Activated CD8-positive, alpha-beta T cell treated with anti-CD3 and anti-CD28 coated beads, Interleukin-2, amount 10 ng/mL, durations not matched to agents 7 days and 5 days (primary cell): Measurements from ENCODE around the gene CNR2. TPM values are rescaled to one million over a fixed set of nuclear protein-coding genes. Genes with fewer than 3 reads are reported as not detected.
"Not testable (repeated sequence)": the region's sequence is repeated elsewhere in the genome, so short reads cannot be mapped to it uniquely, and the experiment has no call there.

Experiments used
- ATAC-seq: fragments of 150-1000 bp; cut with Tn5 transposase; one replicate; pipeline ENCODE4 v1.10.0; 2021; ENCODE audit warnings: moderate library complexity
- CTCF ChIA-PET: fragments of 350-600 bp; sonication (Branson Sonifier 250); formaldehyde crosslinking; loops from one replicate; lab custom pipeline; 2021; ENCODE audit warnings: antibody characterized with exemption; lab: Charles Lee
- POLR2A ChIA-PET: fragments of 350-600 bp; sonication (Branson Sonifier 250); formaldehyde crosslinking; loops from one replicate; lab custom pipeline; 2021; ENCODE audit warnings: antibody characterized with exemption; lab: Charles Lee
- DNase-seq: peaks from one replicate; pipeline ENCODE4 v3.0.0-alpha.2; 2020
- H3K27ac Mint-ChIP-seq: one replicate; pipeline ENCODE4 v1.8.0; 2021; ENCODE audit warnings: mild to moderate bottlenecking, mixed read lengths
- H3K27me3 Mint-ChIP-seq: one replicate; pipeline ENCODE4 v1.8.0; 2021; ENCODE audit warnings: low read depth, mixed read lengths
- H3K36me3 Mint-ChIP-seq: one replicate; pipeline ENCODE4 v1.8.0; 2021; ENCODE audit warnings: low read depth, mixed read lengths
- H3K4me1 Mint-ChIP-seq: one replicate; pipeline ENCODE4 v1.8.0; 2021; ENCODE audit warnings: low read depth, mixed read lengths
- H3K4me3 Mint-ChIP-seq: one replicate; pipeline ENCODE4 v1.8.0; 2021; ENCODE audit warnings: mild to moderate bottlenecking, mixed read lengths
- H3K9me3 Mint-ChIP-seq: one replicate; pipeline ENCODE4 v1.8.0; 2022; ENCODE audit warnings: mixed read lengths; ENCODE audit not compliant: insufficient read depth
- total RNA-seq, 2 experiments: library from RNA; stranded (reverse); gene quantifications; one replicate each; pipeline ENCODE4 v1.2.3, GENCODE V29; 2021

CNR2 gene
- total RNA-seq, 2 experiments from 2014 or later = 3.4 to 3.7 TPM

DNA sequence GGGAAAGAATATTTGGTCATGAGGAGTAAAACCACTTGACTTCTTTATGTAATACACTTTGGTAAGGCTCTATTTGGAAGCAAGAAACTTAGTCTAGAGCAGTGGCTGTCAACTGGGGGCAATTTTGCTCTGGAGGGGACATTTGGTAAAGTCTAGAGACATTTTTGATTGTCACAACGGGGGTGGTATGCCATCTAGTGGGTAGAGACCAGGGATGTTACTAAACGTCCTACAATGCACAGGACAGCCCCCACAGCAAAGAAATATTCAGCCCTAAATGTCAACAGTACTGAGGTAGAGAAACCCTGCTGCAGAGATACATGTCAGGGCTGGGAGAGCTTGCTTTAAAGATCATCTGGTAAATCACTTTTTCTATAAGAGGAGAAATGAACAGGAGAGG lies 58.6 kb downstream of the CNR2 start:
- Mint-ChIP-seq H3K36me3 (peaks cover 6% of the 10 kb centered on the region), H3K4me1 (no peaks in the 10 kb centered on the region), H3K27ac (no peak overlapping the region), H3K9me3 (no peaks in the 10 kb centered on the region), H3K4me3 (no peak overlapping the region), H3K27me3 (no peaks in the 10 kb centered on the region)
- CTCF ChIA-PET = interaction anchor here (0.7 to 3.2 kb wide), 9 partner anchors 10 to 82 kb away, joined by 3 to 25 read pairs (median 4); no protein-coding TSS in a partner anchor
- ATAC-seq (peak; percentile 36), DNase-seq (peak; percentile 28)
- POLR2A ChIA-PET = no interaction called here

DNA sequence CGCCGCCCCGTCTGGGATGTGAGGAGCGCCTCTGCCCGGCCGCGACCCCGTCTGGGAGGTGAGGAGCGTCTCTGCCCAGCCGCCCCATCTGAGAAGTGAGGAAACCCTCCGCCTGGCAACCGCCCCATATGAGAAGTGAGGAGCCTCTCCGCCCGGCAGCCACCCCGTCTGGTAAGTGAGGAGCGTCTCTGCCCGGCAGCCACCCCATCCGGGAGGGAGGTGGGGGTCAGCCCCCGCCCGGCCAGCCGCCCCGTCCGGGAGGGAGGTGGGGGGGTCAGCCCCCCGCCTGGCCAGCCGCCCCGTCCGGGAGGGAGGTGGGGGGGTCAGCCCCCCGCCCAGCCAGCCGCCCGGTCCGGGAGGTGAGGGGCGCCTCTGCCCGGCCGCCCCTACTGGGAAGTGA lies 60.0 kb downstream of the CNR2 start:
- H3K27ac Mint-ChIP-seq, CTCF ChIA-PET, H3K27me3 Mint-ChIP-seq, H3K4me3 Mint-ChIP-seq, DNase-seq, H3K9me3 Mint-ChIP-seq, ATAC-seq, H3K4me1 Mint-ChIP-seq, POLR2A ChIA-PET: not testable (repeated sequence)
- peaks cover 11% of the 10 kb centered on the region for H3K36me3 Mint-ChIP-seq

DNA sequence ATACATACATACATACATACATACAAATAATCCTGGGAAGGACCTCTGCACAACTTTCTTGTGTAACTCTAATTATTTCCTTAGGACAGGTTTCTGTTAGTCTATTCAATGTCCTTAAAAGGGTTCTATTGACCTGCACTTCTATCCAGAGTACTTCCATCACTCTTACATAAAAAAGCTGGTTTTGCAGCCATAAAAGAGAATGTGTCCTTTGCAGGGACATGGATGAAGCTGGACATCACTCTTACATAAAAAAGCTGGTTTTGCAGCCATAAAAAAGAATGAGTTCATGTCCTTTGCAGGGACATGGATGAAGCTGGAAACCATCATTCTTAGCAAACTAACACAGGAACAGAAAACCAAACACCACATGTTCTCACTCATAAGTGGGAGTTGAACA lies 61.8 kb downstream of the CNR2 start:
- H3K4me1 Mint-ChIP-seq, H3K9me3 Mint-ChIP-seq, CTCF ChIA-PET, DNase-seq, H3K27me3 Mint-ChIP-seq, ATAC-seq, H3K27ac Mint-ChIP-seq, H3K4me3 Mint-ChIP-seq, POLR2A ChIA-PET: not testable (repeated sequence)
- peaks cover 21% of the 10 kb centered on the region for H3K36me3 Mint-ChIP-seq

DNA sequence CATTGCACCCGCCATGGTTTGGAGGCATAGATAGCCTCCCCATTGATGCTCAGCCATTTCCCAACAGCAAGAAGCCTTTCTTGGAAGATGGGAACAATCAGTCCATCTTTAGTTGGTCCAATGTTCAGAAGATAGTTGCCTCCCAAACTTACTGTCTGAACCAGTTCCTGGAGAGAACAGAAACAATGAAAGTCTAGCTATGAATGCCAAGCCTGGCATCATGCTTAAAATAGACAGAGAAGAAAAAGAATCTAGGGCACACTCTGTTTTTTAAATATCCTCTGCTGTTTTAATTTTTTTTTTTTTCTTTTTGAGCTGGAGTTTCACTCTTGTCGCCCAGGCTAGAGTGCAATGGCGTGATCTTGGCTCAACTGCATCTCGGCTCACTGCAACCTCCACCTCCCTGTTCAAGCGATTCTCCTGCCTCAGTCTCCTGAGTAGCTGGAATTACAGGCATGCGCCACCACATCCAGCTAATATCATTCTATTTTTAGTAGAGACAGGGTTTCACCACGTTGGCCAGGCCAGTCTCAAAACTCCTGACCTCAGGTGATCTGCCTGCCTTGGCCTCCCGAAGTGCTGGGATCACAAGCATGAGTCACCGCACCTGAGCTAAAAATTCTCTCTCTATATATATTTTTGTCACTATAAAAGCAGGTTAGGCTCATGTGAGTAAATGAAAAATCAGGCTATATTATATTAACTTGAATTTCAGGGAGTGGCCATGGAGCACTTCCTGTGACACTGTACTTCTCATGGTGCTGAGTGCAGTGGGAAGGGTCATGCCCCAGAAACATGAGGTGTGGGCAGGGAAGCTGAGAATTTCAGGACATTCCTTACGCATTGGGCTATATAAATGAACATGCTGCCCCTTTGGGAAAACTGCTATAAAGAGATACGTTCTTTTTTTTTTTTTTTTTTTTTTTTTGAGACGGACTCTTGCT lies 64.2 kb downstream of the CNR2 start:
- ATAC-seq = no peak
- Mint-ChIP-seq H3K9me3 (no peaks in the 10 kb centered on the region), H3K27me3 (no peaks in the 10 kb centered on the region), H3K4me3 (no peak overlapping the region), H3K36me3 (peaks cover 25% of the 10 kb centered on the region), H3K4me1 (no peaks in the 10 kb centered on the region), H3K27ac (no peak overlapping the region)
- CTCF ChIA-PET = interaction anchor here (0.7 to 1.0 kb wide), 2 partner anchors 77 to 156 kb away, joined by 3 read pairs; no protein-coding TSS in a partner anchor
- no peak for DNase-seq
- POLR2A ChIA-PET = no interaction called here

DNA sequence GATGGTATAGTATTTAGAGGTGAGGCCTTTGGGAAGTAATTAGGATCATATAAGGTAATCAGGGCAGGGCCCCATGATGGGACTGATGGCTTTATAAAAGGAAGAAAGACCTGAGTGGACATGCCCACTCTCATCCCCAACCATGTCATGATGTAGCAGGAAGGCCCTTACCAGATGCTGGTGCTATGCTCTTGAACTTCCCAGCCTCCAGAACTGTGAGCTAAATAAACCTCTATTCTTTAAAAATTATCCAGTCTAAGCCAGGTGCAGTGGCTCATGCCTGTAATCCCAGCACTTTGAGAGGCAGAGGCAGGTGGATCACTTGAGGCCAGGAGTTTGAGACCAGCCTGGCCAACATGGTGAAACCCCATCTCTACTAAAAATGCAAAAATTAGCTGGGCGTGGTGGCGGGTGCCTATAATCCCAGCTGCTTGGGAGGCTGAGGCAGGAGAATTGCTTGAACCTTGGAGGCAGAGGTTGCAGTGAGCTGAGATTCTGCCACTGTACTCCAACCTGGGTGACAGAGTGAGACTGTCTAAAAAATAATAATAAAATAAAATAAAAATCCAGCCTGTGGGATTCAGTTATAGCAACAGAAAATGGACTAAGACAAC lies 65.6 kb downstream of the CNR2 start:
- H3K27me3 Mint-ChIP-seq, DNase-seq, ATAC-seq, H3K4me3 Mint-ChIP-seq, H3K4me1 Mint-ChIP-seq, POLR2A ChIA-PET, H3K9me3 Mint-ChIP-seq, H3K27ac Mint-ChIP-seq: not testable (repeated sequence)
- CTCF ChIA-PET = interaction anchor here (0.7 kb wide), 1 partner anchor 376 kb away, joined by 3 read pairs; no protein-coding TSS in a partner anchor
- peaks cover 25% of the 10 kb centered on the region for H3K36me3 Mint-ChIP-seq

DNA sequence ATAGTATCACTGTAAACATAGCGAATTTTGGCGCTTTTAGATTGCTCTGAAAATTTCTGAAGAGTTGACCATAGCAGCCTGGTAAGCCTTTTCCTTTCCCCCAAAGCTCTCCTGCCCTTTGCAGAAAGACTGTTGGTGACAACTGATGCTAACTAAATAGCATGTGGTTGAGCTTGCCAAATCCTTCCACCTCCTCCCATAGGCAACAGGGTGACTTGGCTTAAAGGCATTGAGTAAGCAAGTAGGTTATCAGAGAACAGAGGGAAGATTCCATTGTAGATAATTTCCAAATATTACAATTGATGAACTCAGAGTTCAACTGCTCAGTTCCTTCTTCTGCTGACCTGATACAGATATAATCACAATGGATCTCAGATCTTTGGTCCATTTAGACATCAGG lies 68.0 kb downstream of the CNR2 start:
- Mint-ChIP-seq H3K27ac (no peak overlapping the region), H3K36me3 (peaks cover 22% of the 10 kb centered on the region), H3K27me3 (peaks cover 11% of the 10 kb centered on the region), H3K9me3 (no peaks in the 10 kb centered on the region), H3K4me3 (no peak overlapping the region), H3K4me1 (no peaks in the 10 kb centered on the region)
- ChIA-PET POLR2A (no interaction called here), CTCF (interaction anchor here (0.7 kb wide), 1 partner anchor 35 kb away, joined by 3 read pairs; no protein-coding TSS in a partner anchor)
- no peak for DNase-seq
- ATAC-seq = no peak

DNA sequence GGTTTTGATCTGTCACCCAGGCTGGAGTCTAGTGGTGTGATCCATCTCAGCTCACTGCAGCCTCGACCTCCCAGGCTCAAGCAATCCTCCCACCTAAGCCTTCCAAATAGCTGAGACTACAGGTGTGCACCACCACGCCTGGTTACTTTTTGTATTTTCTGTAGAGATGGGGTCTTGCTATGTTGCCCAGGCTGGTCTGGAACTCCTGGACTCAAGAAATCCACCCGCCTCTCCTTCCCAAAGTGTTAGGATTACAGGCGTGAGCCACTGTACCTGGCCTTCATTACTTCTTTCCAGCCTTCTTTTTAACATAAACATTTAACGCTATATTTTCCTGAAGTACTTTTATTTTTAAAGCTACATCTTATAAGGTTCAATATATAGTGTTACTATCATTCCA lies 69.5 kb downstream of the CNR2 start:
- CTCF ChIA-PET = interaction anchor here (0.6 to 1.0 kb wide), 5 partner anchors 12 to 268 kb away, joined by 3 to 4 read pairs (median 3); partner anchors contain the start of gene HMGCL
- POLR2A ChIA-PET = no interaction called here
- no peak for DNase-seq
- peaks cover 22% of the 10 kb centered on the region for H3K36me3 Mint-ChIP-seq
- no peak overlapping the region for H3K27ac Mint-ChIP-seq
- no peak overlapping the region for H3K4me3 Mint-ChIP-seq
- peaks cover under 1% of the 10 kb centered on the region for H3K4me1 Mint-ChIP-seq
- ATAC-seq = no peak
- H3K27me3 Mint-ChIP-seq = peaks cover 11% of the 10 kb centered on the region
- H3K9me3 Mint-ChIP-seq = no peaks in the 10 kb centered on the region

DNA sequence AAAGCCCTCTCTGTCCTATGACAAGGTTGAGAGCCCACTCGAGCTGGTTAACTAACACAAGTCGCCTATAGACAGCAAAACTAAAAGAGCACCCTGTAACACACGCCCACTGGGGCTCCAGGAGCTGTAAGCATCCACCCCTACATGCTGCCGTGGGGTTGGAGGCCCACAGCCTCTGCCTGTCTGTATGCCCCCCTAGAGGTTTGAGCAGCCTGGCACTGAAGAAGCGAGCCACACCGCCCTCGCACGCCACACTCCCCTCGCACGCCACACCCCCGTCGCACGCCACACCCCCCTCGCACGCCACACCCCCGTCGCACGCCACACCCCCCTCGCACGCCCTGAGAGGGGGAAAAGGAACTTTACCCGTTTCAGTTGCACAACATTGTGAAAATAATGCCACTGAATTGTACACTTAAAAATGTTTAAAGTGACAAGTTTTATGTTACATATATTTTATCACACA lies 74.7 kb downstream of the CNR2 start:
- Mint-ChIP-seq H3K27me3 (peaks cover 19% of the 10 kb centered on the region), H3K27ac (peak overlapping the region; percentile 9), H3K36me3 (no peaks in the 10 kb centered on the region), H3K9me3 (no peaks in the 10 kb centered on the region), H3K4me1 (peaks cover 16% of the 10 kb centered on the region), H3K4me3 (peak overlapping the region; percentile 64)
- ChIA-PET CTCF (interaction anchor here (1.2 to 2.4 kb wide), 4 partner anchors 14 to 78 kb away, joined by 3 to 12 read pairs (median 5); partner anchors contain the start of gene HMGCL), POLR2A (interaction anchor here (1.2 kb wide), 1 partner anchor 13 kb away, joined by 7 read pairs; the partner anchor contains the start of gene HMGCL)
- DNase-seq (peak; percentile 82), ATAC-seq (peak; percentile 100)

DNA sequence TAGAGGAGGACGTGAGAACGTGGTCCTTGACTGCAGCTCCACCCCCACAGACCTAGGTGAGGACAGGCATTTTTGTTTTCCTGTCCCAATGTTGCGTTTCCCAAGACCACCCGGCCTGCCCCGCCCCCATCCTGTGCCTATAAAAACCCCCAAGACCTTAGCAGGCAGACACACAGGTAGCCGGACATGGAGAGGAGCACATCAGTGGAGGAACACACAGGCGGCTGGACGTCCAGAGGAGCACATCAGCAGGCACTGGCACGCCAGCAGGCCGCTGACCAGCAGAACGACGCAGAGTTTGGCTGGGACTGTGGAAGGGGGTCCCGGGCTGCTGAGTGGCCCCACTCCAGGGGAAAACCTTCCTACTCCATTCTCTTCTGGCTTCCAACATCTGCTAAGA lies 75.3 kb downstream of the CNR2 start:
- Mint-ChIP-seq H3K4me1 (peaks cover 16% of the 10 kb centered on the region), H3K27ac (no peak overlapping the region), H3K4me3 (peak overlapping the region; percentile 64), H3K9me3 (no peaks in the 10 kb centered on the region), H3K36me3 (no peaks in the 10 kb centered on the region), H3K27me3 (peaks cover 19% of the 10 kb centered on the region)
- ATAC-seq (peak; percentile 11), DNase-seq (no peak)
- POLR2A ChIA-PET = interaction anchor here (1.2 kb wide), 1 partner anchor 13 kb away, joined by 7 read pairs; the partner anchor contains the start of gene HMGCL
- CTCF ChIA-PET = interaction anchor here (1.2 to 2.4 kb wide), 2 partner anchors 28 to 79 kb away, joined by 5 to 12 read pairs; no protein-coding TSS in a partner anchor

DNA sequence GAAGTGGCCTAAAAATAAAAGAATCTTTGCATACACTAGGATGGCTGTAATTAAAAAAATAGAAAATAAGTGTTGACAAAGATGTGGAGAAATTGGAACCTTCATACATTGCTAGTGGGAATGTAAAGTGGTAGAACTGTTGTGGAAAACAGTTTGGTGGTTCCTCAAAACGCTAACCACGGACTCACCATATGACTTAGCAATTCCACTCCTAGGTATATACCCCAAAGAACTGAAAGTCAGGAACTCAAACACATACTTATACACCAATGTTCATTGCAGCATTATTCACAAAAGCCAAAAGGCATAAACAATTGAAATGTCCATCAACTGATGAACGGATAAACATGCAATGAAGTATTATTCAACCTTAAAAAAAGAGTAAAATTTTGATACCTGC lies 77.1 kb downstream of the CNR2 start:
- ChIA-PET POLR2A (no interaction called here), CTCF (no interaction called here)
- H3K27ac Mint-ChIP-seq = no peak overlapping the region
- ATAC-seq = no peak
- no peaks in the 10 kb centered on the region for H3K9me3 Mint-ChIP-seq
- DNase-seq = no peak
- H3K36me3 Mint-ChIP-seq = no peaks in the 10 kb centered on the region
- peaks cover 8% of the 10 kb centered on the region for H3K27me3 Mint-ChIP-seq
- no peak overlapping the region for H3K4me3 Mint-ChIP-seq
- H3K4me1 Mint-ChIP-seq = peaks cover 16% of the 10 kb centered on the region

DNA sequence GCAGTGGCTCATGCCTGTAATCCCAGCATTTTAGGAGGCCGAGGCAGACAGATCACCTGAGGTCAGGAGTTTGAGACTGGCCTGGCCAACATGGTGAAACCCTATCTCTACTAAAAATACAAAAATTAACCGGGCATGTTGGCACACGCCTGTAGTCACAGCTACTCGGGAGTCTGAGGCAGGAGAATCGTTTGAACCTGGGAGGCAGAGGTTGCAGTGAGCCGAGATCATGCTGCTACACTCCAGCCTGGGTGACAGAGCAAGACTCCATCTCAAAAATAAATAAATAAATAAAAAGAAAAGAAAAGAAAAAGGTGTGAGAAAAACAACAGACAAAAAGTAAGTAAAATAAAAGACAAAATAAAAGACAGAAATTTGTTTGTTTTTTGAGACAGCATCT lies 79.0 kb downstream of the CNR2 start:
- ChIA-PET POLR2A (interaction anchor here (0.6 kb wide), 1 partner anchor 1736 kb away, joined by 4 read pairs; no protein-coding TSS in a partner anchor), CTCF (interaction anchor here (1.4 to 1.6 kb wide), 2 partner anchors 23 to 82 kb away, joined by 4 to 6 read pairs; no protein-coding TSS in a partner anchor)
- not testable (repeated sequence) for H3K36me3 Mint-ChIP-seq, H3K27ac Mint-ChIP-seq, H3K9me3 Mint-ChIP-seq, H3K4me3 Mint-ChIP-seq, H3K27me3 Mint-ChIP-seq, ATAC-seq, DNase-seq
- H3K4me1 Mint-ChIP-seq = peaks cover 16% of the 10 kb centered on the region
